ENCODE data around the gene ARFGEF3.

DNA sequence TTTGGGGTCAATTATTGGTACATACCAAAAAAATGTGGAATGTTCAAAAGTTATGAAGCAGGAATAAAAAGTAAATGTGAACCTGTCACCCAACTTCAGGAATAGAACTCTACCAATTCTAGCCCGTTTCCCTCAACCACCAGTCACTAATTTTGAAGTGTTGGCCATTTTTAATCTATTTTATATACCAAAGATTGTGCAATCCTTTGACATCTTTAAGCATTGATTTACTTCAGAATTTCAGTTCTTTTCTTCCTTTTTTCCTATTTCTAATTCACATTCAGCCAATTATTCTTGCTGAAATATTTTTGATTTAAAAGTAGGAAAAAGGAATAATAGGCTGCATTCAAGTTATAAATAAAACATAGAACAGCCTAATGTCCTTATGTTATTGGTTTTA lies 169.0 kb downstream of the ARFGEF3 start:
- TF ChIP-seq ZNF274 (IDR thresholded peaks at IDR 0.05; ENCODE audit: low read length) (no peak), ZNF274 (tag by site-specific recombination; IDR thresholded peaks at IDR 0.05; ENCODE audit: borderline replicate concordance) (no peak), CTCF (tag by site-specific recombination; IDR thresholded peaks at IDR 0.05) (no peak), ZNF785 (tag by site-specific recombination; IDR thresholded peaks at IDR 0.05) (no peak), PBX3 (CRISPR knock-in tag; IDR thresholded peaks at IDR 0.05) (no peak), ZNF394 (tag by site-specific recombination; IDR thresholded peaks at IDR 0.05; ENCODE audit: borderline replicate concordance) (no peak), YY1 (tag by site-specific recombination; IDR thresholded peaks at IDR 0.05) (no peak), PATZ1 (tag by site-specific recombination; IDR thresholded peaks at IDR 0.05) (no peak), INSM2 (tag by site-specific recombination; IDR thresholded peaks at IDR 0.05) (no peak), ZBTB21 (tag by site-specific recombination; IDR thresholded peaks at IDR 0.05) (no peak), ZNF138 (tag by site-specific recombination; IDR thresholded peaks at IDR 0.05; ENCODE audit: borderline replicate concordance) (no peak), ZFP37 (tag by site-specific recombination; IDR thresholded peaks at IDR 0.05) (no peak)
